ENCODE data around the gene ARMC7. TPM values are rescaled to one million over a fixed set of nuclear protein-coding genes. Genes with fewer than 3 reads are reported as not detected.

The ARMC7 gene
- total RNA-seq, 1 experiment from 2014 or later, result 19.2 TPM

- Histone ChIP-seq H3F3A (ENCODE audit: insufficient read depth, low read depth) (no peaks in the 10 kb centered on the region), H2AFZ (no peak overlapping the region), H3K27me3 (ENCODE audit: insufficient read depth, low read depth) (no peaks in the 10 kb centered on the region), H3K79me2 (ENCODE audit: low read depth) (no peaks in the 10 kb centered on the region), H3K4me1 (replicated peaks; ENCODE audit: insufficient read depth) (no peaks in the 10 kb centered on the region), H3K4me2 (no peak overlapping the region), H3K27ac (no peak overlapping the region), H3K9me2 (ENCODE audit: insufficient read depth) (no peaks in the 10 kb centered on the region), H3K9me3 (ENCODE audit: insufficient read depth, low read depth) (no peaks in the 10 kb centered on the region), H4K20me1 (ENCODE audit: insufficient read depth) (no peaks in the 10 kb centered on the region), H3K36me3 (ENCODE audit: low read depth) (peaks cover 18% of the 10 kb centered on the region), H3K4me3 (no peak overlapping the region)
- BruUV-seq (replicated peaks), result no TSS peak
- intact Hi-C loops (cut with micrococcal nuclease; ENCODE audit: unreplicated experiment), result loop anchor here (2.0 kb wide), 1 partner anchor 47 kb away; the partner anchor contains the start of gene ARMC7
- POLR2A ChIA-PET (ENCODE audit: unreplicated experiment), result no interaction called here
- no peak for TF ChIP-seq EZH2 (IDR thresholded peaks at IDR 0.05; ENCODE audit: low read depth)
- TF ChIP-seq CTCF (conservative IDR thresholded peaks at IDR 0.05), result no peak
- CTCF ChIA-PET, result interaction anchor here (0.9 kb wide), 1 partner anchor 109 kb away, joined by 4 read pairs; no protein-coding TSS in a partner anchor
- DNase-seq, result no peak
Observed at GRCh38 chr17:75061618-75062017, 48.2 kb upstream of the ARMC7 start.

GRCh38 chr17:75063201-75063600, 46.6 kb upstream of the ARMC7 start:
- Histone ChIP-seq H4K20me1 (ENCODE audit: insufficient read depth) (no peaks in the 10 kb centered on the region), H3K4me2 (no peak overlapping the region), H3K9me3 (ENCODE audit: insufficient read depth, low read depth) (no peaks in the 10 kb centered on the region), H3K36me3 (ENCODE audit: low read depth) (peaks cover 18% of the 10 kb centered on the region), H3K79me2 (ENCODE audit: low read depth) (no peaks in the 10 kb centered on the region), H2AFZ (no peak overlapping the region), H3K9me2 (ENCODE audit: insufficient read depth) (no peaks in the 10 kb centered on the region), H3K4me3 (no peak overlapping the region), H3F3A (ENCODE audit: insufficient read depth, low read depth) (no peaks in the 10 kb centered on the region; the same call in 1 of the 2 replicates), H3K4me1 (replicated peaks; ENCODE audit: insufficient read depth) (no peaks in the 10 kb centered on the region), H3K27ac (no peak overlapping the region), H3K27me3 (ENCODE audit: insufficient read depth, low read depth) (no peaks in the 10 kb centered on the region)
- ChIA-PET CTCF (no interaction called here), POLR2A (ENCODE audit: unreplicated experiment) (interaction anchor here (0.6 kb wide), 1 partner anchor 41 kb away, joined by 6 read pairs; no protein-coding TSS in a partner anchor)
- no TSS peak for BruUV-seq (replicated peaks)
- no peak for TF ChIP-seq EZH2 (IDR thresholded peaks at IDR 0.05; ENCODE audit: low read depth)
- TF ChIP-seq CTCF (conservative IDR thresholded peaks at IDR 0.05), result no peak
- intact Hi-C loops (cut with micrococcal nuclease; ENCODE audit: unreplicated experiment), result no loop called here
- DNase-seq, result no peak

- Histone ChIP-seq H3F3A (ENCODE audit: insufficient read depth, low read depth) (no peaks in the 10 kb centered on the region; the same call in 1 of the 2 replicates), H3K4me2 (no peak overlapping the region), H3K9me3 (ENCODE audit: insufficient read depth, low read depth) (no peaks in the 10 kb centered on the region), H3K79me2 (ENCODE audit: low read depth) (no peaks in the 10 kb centered on the region), H3K4me3 (no peak overlapping the region), H4K20me1 (ENCODE audit: insufficient read depth) (no peaks in the 10 kb centered on the region), H3K4me1 (replicated peaks; ENCODE audit: insufficient read depth) (no peaks in the 10 kb centered on the region), H3K27me3 (ENCODE audit: insufficient read depth, low read depth) (no peaks in the 10 kb centered on the region), H2AFZ (no peak overlapping the region), H3K9me2 (ENCODE audit: insufficient read depth) (no peaks in the 10 kb centered on the region), H3K36me3 (ENCODE audit: low read depth) (peaks cover 18% of the 10 kb centered on the region), H3K27ac (no peak overlapping the region)
- no peak for DNase-seq
- TF ChIP-seq EZH2 (IDR thresholded peaks at IDR 0.05; ENCODE audit: low read depth), result no peak
- TF ChIP-seq CTCF (conservative IDR thresholded peaks at IDR 0.05), result no peak
- intact Hi-C loops (cut with micrococcal nuclease; ENCODE audit: unreplicated experiment), result no loop called here
- no TSS peak for BruUV-seq (replicated peaks)
- POLR2A ChIA-PET (ENCODE audit: unreplicated experiment), result no interaction called here
- CTCF ChIA-PET, result no interaction called here
Observed at GRCh38 chr17:75063626-75064025, 46.1 kb upstream of the ARMC7 start.
